K562 (cell line): ENCODE results near the gene PSORS1C2. TPM values are rescaled to one million over a fixed set of nuclear protein-coding genes. Genes with fewer than 3 reads are reported as not detected.

Source experiments
- ATAC-seq: fragments of 200-7000 bp; cut with Tn5 transposase; 3 replicates; pipeline ENCODE4 v1.9.1; 2020; ENCODE audit warnings: moderate library complexity
- BruUV-seq: library from RNA; stranded (reverse); fragments of 400-500 nt; replicated peaks from 2 replicates; lab custom pipeline; 2021; lab: Mats Ljungman, UMichigan
- CTCF ChIA-PET: fragments of 300-600 bp; formaldehyde crosslinking; extraction: SDS; loops from one replicate; lab custom pipeline; 2021; ENCODE audit warnings: low intra/inter-chr PET ratio; lab: Yijun Ruan, JAX
- POLR2A ChIA-PET: fragments of 300-600, 350-650 bp; sonication (Branson Sonifier 250); formaldehyde crosslinking; extraction: SDS; loops from one replicate; lab custom pipeline; 2021; ENCODE audit warnings: antibody characterized with exemption, inconsistent platforms; lab: Yijun Ruan, JAX
- DNase-seq, 4 experiments: peaks; one replicate each; pipeline versions ENCODE4 v3.0.0 to v3.0.0-alpha.2; 2011 to 2018; ENCODE audit warnings: low spot score in 3 of 4, mixed read lengths in 3 of 4; ENCODE audit errors: extremely low read depth in 1 of 4
- FAIRE-seq: peaks from 2 replicates; lab custom pipeline; 2011; peaks lifted over from hg19 to GRCh38; lab: Jason Lieb, UNC
- H2AFZ ChIP-seq: 2 replicates; pipeline ENCODE4 v1.6.0; 2011; ENCODE audit warnings: low read depth, low read length, control low read depth, inconsistent platforms
- H3K27ac ChIP-seq: fragments of 200-600 bp; 3 replicates; pipeline ENCODE4 v1.8.0; 2011; ENCODE audit warnings: low read depth, mild to moderate bottlenecking, control low read depth, inconsistent platforms, low read length, moderate library complexity, mixed read lengths; ENCODE audit errors: extremely low read depth
- H3K27me3 ChIP-seq, 2 experiments: fragments of 300-600 bp in 1 of 2; 2 replicates in 1 of 2; 3 replicates in 1 of 2; pipeline versions ENCODE4 v1.6.0 to v1.8.0; 2011; ENCODE audit warnings: inconsistent platforms in 2 of 2, low read length in 2 of 2, mild to moderate bottlenecking in 1 of 2, mixed read lengths in 1 of 2, moderate library complexity in 1 of 2; ENCODE audit not compliant: control insufficient read depth in 2 of 2, insufficient read depth in 2 of 2
- H3K36me3 ChIP-seq: fragments of 300-600 bp; 3 replicates; pipeline ENCODE4 v1.8.0; 2011; ENCODE audit warnings: mild to moderate bottlenecking, low read length, inconsistent platforms; ENCODE audit not compliant: control insufficient read depth, insufficient read depth
- H3K4me1 ChIP-seq, 2 experiments: fragments of 200-600 bp in 1 of 2; replicated peaks in 1 of 2; 2 replicates in 1 of 2; 3 replicates in 1 of 2; pipeline versions ENCODE4 v1.5.1 to v1.8.0; 2011; ENCODE audit warnings: inconsistent platforms in 2 of 2, low read length in 2 of 2, mild to moderate bottlenecking in 1 of 2, mixed read lengths in 1 of 2, moderate library complexity in 1 of 2; ENCODE audit not compliant: control insufficient read depth in 2 of 2, insufficient read depth in 2 of 2
- H3K4me2 ChIP-seq: 2 replicates; pipeline ENCODE4 v1.6.1; 2011; ENCODE audit warnings: low read length, control low read depth, inconsistent platforms, mixed read lengths; ENCODE audit not compliant: insufficient read depth
- H3K4me3 ChIP-seq: fragments of 200-600 bp; sonication (generic), shearing (Covaris generic); 2 replicates; pipeline ENCODE4 v1.5.1; 2016; ENCODE audit warnings: control low read depth, inconsistent platforms
- H3K79me2 ChIP-seq: fragments of 200-600 bp; 3 replicates; pipeline ENCODE4 v1.8.0; 2011; ENCODE audit warnings: low read length, inconsistent platforms; ENCODE audit not compliant: control insufficient read depth, insufficient read depth
- H3K9ac ChIP-seq, 2 experiments: 2 replicates each; pipeline versions ENCODE4 v1.6.0 to v1.6.1; 2011; ENCODE audit warnings: low read depth in 2 of 2, low read length in 2 of 2, control low read depth in 1 of 2, inconsistent platforms in 1 of 2, mild to moderate bottlenecking in 1 of 2, mixed read lengths in 1 of 2; ENCODE audit not compliant: insufficient read depth in 1 of 2
- H3K9me1 ChIP-seq: one replicate; pipeline ENCODE4 v1.6.0; 2011; ENCODE audit warnings: inconsistent platforms, mild to moderate bottlenecking, low read length, moderate library complexity; ENCODE audit not compliant: control insufficient read depth, insufficient read depth
- H3K9me3 ChIP-seq: replicated peaks from 2 replicates; pipeline ENCODE4 v1.5.1; 2011; ENCODE audit warnings: low read depth, low read length, inconsistent platforms; ENCODE audit not compliant: control insufficient read depth, insufficient read depth
- H4K20me1 ChIP-seq: replicated peaks from 2 replicates; pipeline ENCODE4 v1.6.1; 2011; ENCODE audit warnings: low read length, inconsistent platforms, mixed read lengths; ENCODE audit not compliant: control insufficient read depth, insufficient read depth
- CBFA2T2 ChIP-seq: fragments of 450-650 bp; conservative IDR thresholded peaks from 2 replicates; pipeline ENCODE4 v1.6.1; 2017; ENCODE audit warnings: mild to moderate bottlenecking
- ELF2 ChIP-seq: fragments of 250-450 bp; sonication (Bioruptor Pico); IDR thresholded peaks from 2 replicates; pipeline ENCODE4 v1.5.0; 2021; ENCODE audit warnings: mild to moderate bottlenecking
- NFIX ChIP-seq: fragments of 250-450 bp; sonication (Bioruptor Pico); IDR thresholded peaks from 2 replicates; pipeline ENCODE4 v1.4.0; 2020; ENCODE audit warnings: low read depth, mild to moderate bottlenecking, moderate library complexity
- TAL1 ChIP-seq: fragments of 450-650 bp; IDR thresholded peaks from 2 replicates; pipeline ENCODE4 v1.6.1; 2016; ENCODE audit warnings: mild to moderate bottlenecking
- TEAD4 ChIP-seq, 2 experiments: sonication (generic) in 1 of 2; formaldehyde crosslinking in 1 of 2; IDR thresholded peaks; 2 replicates each; pipeline versions ENCODE4 v1.6.1 to v1.8.0; 2012 to 2022; ENCODE audit warnings: borderline replicate concordance in 1 of 2, inconsistent platforms in 1 of 2, low read length in 1 of 2, mild to moderate bottlenecking in 1 of 2, missing genetic modification reagents in 1 of 2
- WHSC1 ChIP-seq: IDR thresholded peaks from one replicate; pipeline ENCODE4 v1.6.1; 2012; ENCODE audit warnings: low read length, control low read depth, inconsistent platforms
- ZNF212 ChIP-seq: fragments of 450-650 bp; formaldehyde crosslinking; IDR thresholded peaks from 2 replicates; pipeline ENCODE4 v1.4.0; 2020; ENCODE audit warnings: mild to moderate bottlenecking
- WGBS: fragments of 100-300 bp; shearing (Covaris generic); methylation state at CpG from one replicate; pipeline ENCODE4 v1.1.6; 2016; ENCODE audit warnings: low coverage, mixed read lengths; ENCODE audit not compliant: insufficient coverage; ENCODE audit errors: missing lambda C conversion rate; 5-methylcytosine and 5-hydroxymethylcytosine counted together
- in situ Hi-C: fragments of 300-500 bp; cut with MboI; formaldehyde crosslinking; loops from 4 replicates; pipeline ENCODE4 v1.15.0; 2018; ENCODE audit warnings: inconsistent platforms, mixed read lengths
- intact Hi-C: fragments of 100-400 bp; cut with micrococcal nuclease; formaldehyde crosslinking; loops from 2 replicates; pipeline ENCODE4 v1.14.2; 2022
- polyA plus RNA-seq, 8 experiments: library from polyadenylated mRNA; depleted of rRNA in 4 of 8; stranded (reverse) in 5 of 8; unstranded in 3 of 8; fragments of >200 nt; fragmentation: Nextera tagmentation in 2 of 8; fragmentation: Illumina TruSeq in 1 of 8; extraction: Ambion mirVana in 2 of 8; extraction: Trizol in 1 of 8; gene quantifications; 2 replicates each; pipeline versions ENCODE4 v1.2.1 to v1.2.3, GENCODE V29; 2011 to 2014; ENCODE audit warnings: inconsistent platforms in 1 of 8, missing spikeins in 1 of 8
- total RNA-seq, 7 experiments: library from RNA; depleted of rRNA in 6 of 7; stranded (reverse); fragments of >200 nt in 6 of 7; fragmentation: Illumina TruSeq in 2 of 7; extraction: Trizol in 2 of 7; gene quantifications; 2 replicates each; pipeline versions ENCODE4 v1.2.1 to v1.2.3, GENCODE V29; 2011 to 2021; ENCODE audit warnings: low replicate concordance in 1 of 7
- TF ChIP-seq, protein P1 (sequence below): fragments of 450-650 bp; formaldehyde crosslinking; IDR thresholded peaks from 2 replicates; pipeline ENCODE4 v1.4.0; 2020; ENCODE audit warnings: mild to moderate bottlenecking, mixed read lengths
- TF ChIP-seq, protein P2 (sequence below): fragments of 450-650 bp; formaldehyde crosslinking; IDR thresholded peaks from 2 replicates; pipeline ENCODE4 v1.4.0; 2022; ENCODE audit warnings: missing genetic modification characterization
- TF ChIP-seq, protein P3 (sequence below): fragments of 450-650 bp; formaldehyde crosslinking; conservative IDR thresholded peaks from 2 replicates; pipeline ENCODE4 v1.4.0; 2022; ENCODE audit warnings: mild to moderate bottlenecking, missing genetic modification characterization
- TF ChIP-seq, protein P4 (sequence below): fragments of 250-450 bp; sonication (Bioruptor Pico); IDR thresholded peaks from 2 replicates; pipeline ENCODE4 v1.5.0; 2021; ENCODE audit warnings: mild to moderate bottlenecking, moderate library complexity
- TF ChIP-seq, protein P5 (sequence below), 2 experiments: fragments of 450-650 bp in 1 of 2; sonication (generic) in 1 of 2; formaldehyde crosslinking; conservative IDR thresholded peaks; 2 replicates each; pipeline versions ENCODE4 v1.4.0 to v1.8.1; 2020 to 2022; ENCODE audit warnings: mild to moderate bottlenecking in 1 of 2, missing genetic modification reagents in 1 of 2

PSORS1C2 gene
- total and polyA plus RNA-seq, 9 of the 15 experiments (the other 6 are each of a cell fraction or from before 2014, with no cell fraction given): not detected

DNA sequence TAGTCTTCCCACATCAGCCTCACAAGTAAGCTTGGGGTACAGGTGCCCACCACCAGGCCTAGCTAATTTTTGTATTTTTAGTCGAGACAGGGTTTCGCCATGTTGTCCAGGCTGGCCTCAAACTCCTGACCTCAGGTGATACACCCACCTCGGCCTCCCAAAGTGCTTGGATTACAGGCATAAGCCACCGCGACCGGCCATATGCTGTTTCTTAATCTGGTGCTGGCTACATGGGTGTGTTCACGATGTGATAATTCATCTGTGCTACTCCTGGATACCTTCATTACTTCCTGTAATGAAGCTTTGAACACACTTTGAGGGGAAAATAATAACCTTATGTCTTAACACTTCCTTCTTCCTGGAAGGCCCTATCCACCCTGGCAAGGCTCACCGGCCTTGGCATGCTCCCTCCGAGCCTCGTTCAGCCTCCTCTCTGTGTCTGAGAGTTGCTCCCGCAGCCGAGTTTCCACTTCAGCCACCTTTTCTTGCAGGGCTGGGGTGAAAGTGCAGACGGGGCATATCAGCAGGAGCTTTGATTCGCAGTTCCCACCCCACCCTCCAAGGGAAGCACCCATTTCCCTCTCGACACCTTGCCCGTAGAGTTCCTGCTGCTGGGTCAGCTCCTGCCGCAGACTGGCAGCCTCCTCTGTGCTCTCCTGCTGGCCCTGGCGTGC lies 5.6 kb upstream of the PSORS1C2 start:
- no peak overlapping the region for H3K4me2 ChIP-seq
- intact Hi-C loops (no loop called here), in situ Hi-C loops (no loop called here)
- no peaks in the 10 kb centered on the region for H3K79me2 ChIP-seq
- no peaks in the 10 kb centered on the region; a peak in 1 of 5 replicates for H3K27me3 ChIP-seq
- H3K4me1 ChIP-seq: peaks cover 0 to 4% of the 10 kb centered on the region in 2 experiments; a peak in 3 of 5 replicates
- ChIA-PET CTCF (interaction anchor here (0.8 kb wide), 1 partner anchor 8 kb away, joined by 3 read pairs; no protein-coding TSS in a partner anchor), POLR2A (interaction anchor here (0.6 to 2.6 kb wide), 6 partner anchors 11 to 236 kb away, joined by 3 to 7 read pairs (median 4); partner anchors contain the start of genes CCHCR1 and TCF19)
- H3K27ac ChIP-seq: no peak overlapping the region
- H3K9me1 ChIP-seq: no peaks in the 10 kb centered on the region
- H3K9me3 ChIP-seq: no peaks in the 10 kb centered on the region
- FAIRE-seq: no peak
- DNase-seq: no peak
- TSS peak; percentile 28 for BruUV-seq
- peak overlapping the region in 1 of 2 experiments; percentile 45; a peak in 1 of 4 replicates for H3K9ac ChIP-seq
- no peak overlapping the region for H2AFZ ChIP-seq
- no peak for ATAC-seq
- 89% methylated on average over 15 of the region's 18 CpGs for WGBS
- H3K4me3 ChIP-seq: no peak overlapping the region
- no peaks in the 10 kb centered on the region; the same call in 1 of the 2 replicates for H4K20me1 ChIP-seq
- H3K36me3 ChIP-seq: peaks cover 46% of the 10 kb centered on the region; the same call in 2 of the 3 replicates
- TF ChIP-seq WHSC1: no peak
- no peak for TF ChIP-seq TEAD4 (IDR thresholded peaks at IDR 0.05; ENCODE audit: low read length)
- TF ChIP-seq TEAD4 (CRISPR knock-in tag; IDR thresholded peaks at IDR 0.05; ENCODE audit: borderline replicate concordance): no peak
- TF ChIP-seq, protein P1, sequence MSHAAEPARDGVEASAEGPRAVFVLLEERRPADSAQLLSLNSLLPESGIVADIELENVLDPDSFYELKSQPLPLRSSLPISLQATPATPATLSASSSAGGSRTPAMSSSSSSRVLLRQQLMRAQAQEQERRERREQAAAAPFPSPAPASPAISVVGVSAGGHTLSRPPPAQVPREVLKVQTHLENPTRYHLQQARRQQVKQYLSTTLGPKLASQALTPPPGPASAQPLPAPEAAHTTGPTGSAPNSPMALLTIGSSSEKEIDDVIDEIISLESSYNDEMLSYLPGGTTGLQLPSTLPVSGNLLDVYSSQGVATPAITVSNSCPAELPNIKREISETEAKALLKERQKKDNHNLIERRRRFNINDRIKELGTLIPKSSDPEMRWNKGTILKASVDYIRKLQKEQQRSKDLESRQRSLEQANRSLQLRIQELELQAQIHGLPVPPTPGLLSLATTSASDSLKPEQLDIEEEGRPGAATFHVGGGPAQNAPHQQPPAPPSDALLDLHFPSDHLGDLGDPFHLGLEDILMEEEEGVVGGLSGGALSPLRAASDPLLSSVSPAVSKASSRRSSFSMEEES: no peak
- no peak for TF ChIP-seq TAL1
- TF ChIP-seq NFIX (CRISPR knock-in tag): no peak
- TF ChIP-seq, protein P2, sequence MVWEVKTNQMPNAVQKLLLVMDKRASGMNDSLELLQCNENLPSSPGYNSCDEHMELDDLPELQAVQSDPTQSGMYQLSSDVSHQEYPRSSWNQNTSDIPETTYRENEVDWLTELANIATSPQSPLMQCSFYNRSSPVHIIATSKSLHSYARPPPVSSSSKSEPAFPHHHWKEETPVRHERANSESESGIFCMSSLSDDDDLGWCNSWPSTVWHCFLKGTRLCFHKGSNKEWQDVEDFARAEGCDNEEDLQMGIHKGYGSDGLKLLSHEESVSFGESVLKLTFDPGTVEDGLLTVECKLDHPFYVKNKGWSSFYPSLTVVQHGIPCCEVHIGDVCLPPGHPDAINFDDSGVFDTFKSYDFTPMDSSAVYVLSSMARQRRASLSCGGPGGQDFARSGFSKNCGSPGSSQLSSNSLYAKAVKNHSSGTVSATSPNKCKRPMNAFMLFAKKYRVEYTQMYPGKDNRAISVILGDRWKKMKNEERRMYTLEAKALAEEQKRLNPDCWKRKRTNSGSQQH (CRISPR knock-in tag): no peak
- TF ChIP-seq, protein P3, sequence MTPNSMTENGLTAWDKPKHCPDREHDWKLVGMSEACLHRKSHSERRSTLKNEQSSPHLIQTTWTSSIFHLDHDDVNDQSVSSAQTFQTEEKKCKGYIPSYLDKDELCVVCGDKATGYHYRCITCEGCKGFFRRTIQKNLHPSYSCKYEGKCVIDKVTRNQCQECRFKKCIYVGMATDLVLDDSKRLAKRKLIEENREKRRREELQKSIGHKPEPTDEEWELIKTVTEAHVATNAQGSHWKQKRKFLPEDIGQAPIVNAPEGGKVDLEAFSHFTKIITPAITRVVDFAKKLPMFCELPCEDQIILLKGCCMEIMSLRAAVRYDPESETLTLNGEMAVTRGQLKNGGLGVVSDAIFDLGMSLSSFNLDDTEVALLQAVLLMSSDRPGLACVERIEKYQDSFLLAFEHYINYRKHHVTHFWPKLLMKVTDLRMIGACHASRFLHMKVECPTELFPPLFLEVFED (CRISPR knock-in tag): no peak
- TF ChIP-seq, protein P4, sequence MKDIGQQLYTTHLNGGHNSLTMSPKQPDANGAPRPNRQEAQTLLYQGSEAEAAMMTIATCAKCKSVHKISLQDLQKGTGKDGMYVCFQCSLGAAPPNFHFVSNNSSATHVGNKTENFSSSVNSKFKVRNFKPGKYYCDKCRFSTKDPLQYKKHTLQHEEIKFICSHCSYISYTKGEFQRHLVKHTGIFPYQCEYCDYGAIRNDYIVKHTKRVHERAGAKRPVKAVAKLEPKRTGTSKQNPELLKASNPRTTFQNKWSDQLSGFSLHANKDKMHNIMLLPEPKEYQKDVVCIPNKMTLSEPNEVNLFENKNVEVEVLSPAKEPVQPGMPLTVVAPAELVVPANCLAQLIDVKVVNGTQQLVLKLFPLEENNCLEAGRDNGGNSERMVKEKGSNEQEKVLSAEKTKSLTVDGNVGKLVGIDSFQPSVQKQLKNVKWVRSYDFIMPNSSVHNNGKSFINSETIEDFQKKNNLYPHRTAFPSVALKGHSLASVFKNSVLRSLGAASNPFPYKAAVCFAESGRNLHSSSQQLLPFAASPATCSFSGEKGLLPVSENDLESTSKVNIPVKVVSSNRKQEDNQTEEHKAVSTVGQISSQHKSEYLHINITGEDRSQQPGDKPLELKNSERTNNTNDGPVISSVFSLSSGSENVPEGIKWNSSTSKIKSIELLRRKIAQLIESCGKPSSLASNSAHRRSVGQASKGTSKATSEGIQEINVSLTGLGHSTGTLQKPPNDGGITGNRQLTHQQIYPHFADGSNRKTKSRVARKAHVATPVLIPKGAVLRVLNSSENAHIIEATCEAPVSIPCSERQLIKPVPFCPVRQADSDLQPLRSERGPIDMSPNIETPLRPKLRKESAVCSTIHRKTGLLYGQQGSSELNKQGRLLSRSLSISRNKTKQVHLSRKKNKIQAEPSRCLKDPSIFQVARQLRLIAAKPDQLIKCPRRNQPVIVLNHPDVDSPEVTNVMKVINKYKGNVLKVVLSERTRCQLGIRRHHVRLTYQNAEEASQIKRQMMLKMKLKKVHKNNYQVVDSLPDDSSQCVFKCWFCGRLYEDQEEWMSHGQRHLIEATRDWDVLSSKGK (CRISPR knock-in tag): no peak
- TF ChIP-seq ZNF212 (CRISPR knock-in tag): no peak
- no peak for TF ChIP-seq CBFA2T2
- no peak for TF ChIP-seq ELF2 (CRISPR knock-in tag)
- TF ChIP-seq, protein P5, sequence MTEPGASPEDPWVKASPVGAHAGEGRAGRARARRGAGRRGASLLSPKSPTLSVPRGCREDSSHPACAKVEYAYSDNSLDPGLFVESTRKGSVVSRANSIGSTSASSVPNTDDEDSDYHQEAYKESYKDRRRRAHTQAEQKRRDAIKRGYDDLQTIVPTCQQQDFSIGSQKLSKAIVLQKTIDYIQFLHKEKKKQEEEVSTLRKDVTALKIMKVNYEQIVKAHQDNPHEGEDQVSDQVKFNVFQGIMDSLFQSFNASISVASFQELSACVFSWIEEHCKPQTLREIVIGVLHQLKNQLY (CRISPR knock-in tag; conservative IDR thresholded peaks at IDR 0.05): no peak
